A549 (cell line): Measurements from ENCODE around the gene PRKN. TPM values are rescaled to one million over a fixed set of nuclear protein-coding genes. Genes with fewer than 3 reads are reported as not detected.

Experiments used
- ATAC-seq, 2 experiments: fragments of 200-7000 bp in 1 of 2; fragments of >200 bp in 1 of 2; cut with Nextera tagmentation in 1 of 2; cut with Tn5 transposase in 1 of 2; 3 replicates each; pipeline versions ENCODE4 v1.8.0 to v1.9.1; 2018 to 2020; ENCODE audit warnings: mild to moderate bottlenecking in 1 of 2, moderate library complexity in 1 of 2
- CTCF ChIA-PET: fragments of 300-600 bp; sonication (Branson Sonifier 250); formaldehyde crosslinking; extraction: SDS; loops from one replicate; lab custom pipeline; 2021; ENCODE audit warnings: antibody characterized with exemption, inconsistent platforms; lab: Yijun Ruan, JAX
- POLR2A ChIA-PET: fragments of 350-600 bp; formaldehyde crosslinking; extraction: SDS; loops from one replicate; lab custom pipeline; 2021; ENCODE audit warnings: antibody characterized with exemption, inconsistent platforms; lab: Yijun Ruan, JAX
- DNase-seq, 2 experiments: peaks; one replicate each; pipeline versions ENCODE4 v3.0.0 to v3.0.0-alpha.2; 2011 to 2016; ENCODE audit warnings: low read depth in 1 of 2, low spot score in 1 of 2
- FAIRE-seq: peaks from 2 replicates; lab custom pipeline; 2011; peaks lifted over from hg19 to GRCh38; lab: Jason Lieb, UNC
- H3K27ac ChIP-seq, 2 experiments: fragments of >200 bp; sonication (Bioruptor Twin); formaldehyde crosslinking; 3 replicates each; pipeline ENCODE4 v1.5.1; 2016 to 2017
- H3K4me1 ChIP-seq: fragments of >200 bp; sonication (Bioruptor Twin); formaldehyde crosslinking; 3 replicates; pipeline ENCODE4 v1.6.1; 2016
- H3K4me2 ChIP-seq: fragments of >200 bp; sonication (Bioruptor Twin); formaldehyde crosslinking; 3 replicates; pipeline ENCODE4 v1.6.1; 2016
- H3K4me3 ChIP-seq: fragments of >200 bp; sonication (Bioruptor Twin); formaldehyde crosslinking; 3 replicates; pipeline ENCODE4 v1.5.1; 2016
- H3K9me3 ChIP-seq: fragments of >200 bp; sonication (Bioruptor Twin); formaldehyde crosslinking; 3 replicates; pipeline ENCODE4 v1.6.1; 2016
- BHLHE40 ChIP-seq: IDR thresholded peaks from 2 replicates; pipeline ENCODE4 v1.6.1; 2012; ENCODE audit warnings: low read depth, low read length, inconsistent platforms
- CEBPB ChIP-seq, 2 experiments: fragments of >200 bp in 1 of 2; sonication (Bioruptor Twin) in 1 of 2; formaldehyde crosslinking in 1 of 2; IDR thresholded peaks; 2 replicates each; pipeline ENCODE4 v1.6.1; 2012 to 2016
- CTCF ChIP-seq: fragments of >200 bp; sonication (Bioruptor Twin); formaldehyde crosslinking; IDR thresholded peaks from 3 replicates; pipeline ENCODE4 v1.5.1; 2016
- E2F6 ChIP-seq: IDR thresholded peaks from 2 replicates; pipeline ENCODE4 v1.6.1; 2012; ENCODE audit warnings: low read depth, borderline replicate concordance
- EP300 ChIP-seq, 2 experiments: fragments of >200 bp; sonication (Bioruptor Twin); formaldehyde crosslinking; IDR thresholded peaks; 2 replicates in 1 of 2; 3 replicates in 1 of 2; pipeline ENCODE4 v1.6.1; 2016 to 2017
- HDAC2 ChIP-seq: fragments of 200-600 bp; sonication (generic); IDR thresholded peaks from 2 replicates; pipeline ENCODE4 v1.6.1; 2016
- HOXB13 ChIP-seq: fragments of 250-450 bp; sonication (Bioruptor Pico); IDR thresholded peaks from 2 replicates; pipeline ENCODE4 v1.5.0; 2020; ENCODE audit warnings: low read depth, mild to moderate bottlenecking, moderate library complexity
- HOXB5 ChIP-seq: fragments of 250-450 bp; sonication (Bioruptor Pico); IDR thresholded peaks from 2 replicates; pipeline ENCODE4 v1.5.0; 2020; ENCODE audit warnings: mild to moderate bottlenecking, moderate library complexity
- JUNB ChIP-seq: fragments of >200 bp; sonication (Bioruptor Twin); formaldehyde crosslinking; IDR thresholded peaks from 2 replicates; pipeline ENCODE4 v1.6.1; 2016
- NFE2L2 ChIP-seq: fragments of 150-350 bp; conservative IDR thresholded peaks from 2 replicates; pipeline ENCODE4 v1.6.1; 2014; ENCODE audit warnings: low read length
- NPAS2 ChIP-seq: fragments of 250-450 bp; sonication (Bioruptor Pico); IDR thresholded peaks from 2 replicates; pipeline ENCODE4 v1.8.0; 2022; ENCODE audit warnings: mild to moderate bottlenecking, moderate library complexity, borderline replicate concordance
- RAD21 ChIP-seq, 2 experiments: fragments of >200 bp in 1 of 2; sonication (Bioruptor Twin) in 1 of 2; formaldehyde crosslinking in 1 of 2; IDR thresholded peaks in 1 of 2; conservative IDR thresholded peaks in 1 of 2; 2 replicates in 1 of 2; 3 replicates in 1 of 2; pipeline ENCODE4 v1.6.1; 2012 to 2018; ENCODE audit warnings: inconsistent platforms in 1 of 2
- RCOR1 ChIP-seq: fragments of 150-350 bp; IDR thresholded peaks from 2 replicates; pipeline ENCODE4 v1.6.1; 2014; ENCODE audit warnings: antibody characterized with exemption, low read length, low read depth
- REST ChIP-seq: fragments of 200-600 bp; sonication (generic); IDR thresholded peaks from 2 replicates; pipeline ENCODE4 v1.6.1; 2016; ENCODE audit warnings: antibody characterized with exemption, mild to moderate bottlenecking, moderate library complexity
- RFX5 ChIP-seq: fragments of 450-650 bp; IDR thresholded peaks from 2 replicates; pipeline ENCODE4 v1.7.1; 2014; ENCODE audit warnings: antibody characterized with exemption, mild to moderate bottlenecking, moderate library complexity
- RNF2 ChIP-seq: fragments of 200-600 bp; sonication (generic); IDR thresholded peaks from 2 replicates; pipeline ENCODE4 v1.6.1; 2016; ENCODE audit warnings: low read depth, mild to moderate bottlenecking, antibody characterized with exemption, moderate library complexity, borderline replicate concordance
- ZC3H11A ChIP-seq: fragments of 450-650 bp; IDR thresholded peaks from 2 replicates; pipeline ENCODE4 v1.6.1; 2014; ENCODE audit warnings: antibody characterized with exemption, mild to moderate bottlenecking
- ZFP36 ChIP-seq: fragments of 450-650 bp; IDR thresholded peaks from 2 replicates; pipeline ENCODE4 v1.6.1; 2014; ENCODE audit warnings: borderline replicate concordance; ENCODE audit not compliant: partially characterized antibody
- WGBS: methylation state at CpG from one replicate; pipeline ENCODE4 v1.1.6; 2017; ENCODE audit errors: missing lambda C conversion rate; 5-methylcytosine and 5-hydroxymethylcytosine counted together
- polyA plus RNA-seq, 4 experiments: library from polyadenylated mRNA; depleted of rRNA in 3 of 4; stranded (reverse); fragments of >200 nt; fragmentation: RNase III in 1 of 4; extraction: RNeasy Plus Mini Kit Qiagen cat#74134 plus additional on column Dnase treatment in 1 of 4; gene quantifications; 2 replicates in 3 of 4; 3 replicates in 1 of 4; pipeline ENCODE4 v1.2.3, GENCODE V29; 2011 to 2017

PRKN gene
- polyA plus RNA-seq, 2 of the 4 experiments (the other 2 are of a cell fraction) = 0.36 to 0.39 TPM

- TF ChIP-seq REST = no peak
- TF ChIP-seq NPAS2 (CRISPR knock-in tag) = no peak
- no peak for TF ChIP-seq RCOR1
- TF ChIP-seq JUNB = no peak
- no peak for TF ChIP-seq HOXB13
- no peak for TF ChIP-seq EP300 (IDR thresholded peaks at IDR 0.05)
- TF ChIP-seq CEBPB (IDR thresholded peaks at IDR 0.05) = no peak
- no peak for TF ChIP-seq BHLHE40
- no peak for TF ChIP-seq HDAC2
- no peak for TF ChIP-seq RFX5
- TF ChIP-seq ZFP36 = no peak
- no peak for TF ChIP-seq RNF2
- TF ChIP-seq NFE2L2 = no peak
- TF ChIP-seq CTCF = no peak
- TF ChIP-seq E2F6 = no peak
- TF ChIP-seq, all 56 proteins: peak for 0
- DNase-seq = no peak
- no peak for ATAC-seq
- CTCF ChIA-PET = interaction anchor here (2.0 kb wide), 1 partner anchor 325 kb away, joined by 5 read pairs; no protein-coding TSS in a partner anchor
- Histone ChIP-seq H3K4me1 (no peaks in the 10 kb centered on the region), H3K9me3 (no peaks in the 10 kb centered on the region), H3K27ac (no peak overlapping the region), H3K4me3 (no peak overlapping the region), H3K4me2 (no peak overlapping the region)
- FAIRE-seq = no peak
- 92% methylated on average over 15 of the region's 15 CpGs for WGBS
- POLR2A ChIA-PET = no interaction called here
These were observed 983.9 kb downstream of the PRKN start for GRCh38 chr6:161743509-161744178.

GRCh38 chr6:161740486-161740885, 987.1 kb downstream of the PRKN start:
- FAIRE-seq (no peak), ATAC-seq (no peak), DNase-seq (no peak)
- CTCF ChIA-PET = interaction anchor here (0.8 to 1.3 kb wide), 2 partner anchors 294 to 322 kb away, joined by 3 read pairs; no protein-coding TSS in a partner anchor
- H3K4me2 ChIP-seq = no peak overlapping the region
- 53% methylated on average over 6 of the region's 7 CpGs for WGBS
- no peak for TF ChIP-seq ZC3H11A
- no peak for TF ChIP-seq EP300 (IDR thresholded peaks at IDR 0.05)
- TF ChIP-seq HOXB5 (CRISPR knock-in tag) = no peak
- TF ChIP-seq RAD21 (conservative IDR thresholded peaks at IDR 0.05 in 1 of 2, IDR thresholded peaks at IDR 0.05 in 1 of 2) = no peak
- POLR2A ChIA-PET = no interaction called here
- no peak overlapping the region for H3K27ac ChIP-seq
- H3K9me3 ChIP-seq = no peaks in the 10 kb centered on the region
- no peaks in the 10 kb centered on the region for H3K4me1 ChIP-seq
- H3K4me3 ChIP-seq = no peak overlapping the region
